22Rv1 (cell line): Measurements from ENCODE around the gene HILPDA.

Source experiments
- CTCF ChIP-seq: fragments of 450-650 bp; IDR thresholded peaks from 2 replicates; pipeline ENCODE4 v1.5.1; 2017; ENCODE audit warnings: mild to moderate bottlenecking
- ZFX ChIP-seq: fragments of 450-650 bp; IDR thresholded peaks from 2 replicates; pipeline ENCODE4 v1.6.1; 2017; ENCODE audit warnings: antibody characterized with exemption, borderline replicate concordance

GRCh38 chr7:128431754-128432153, 23.9 kb upstream of the HILPDA start:
- TF ChIP-seq CTCF (no peak), ZFX (no peak)
